HG02763 (cell line): Measurements from ENCODE around the gene OR2T8.

Experiments
- ATAC-seq: cut with Tn5 transposase; IDR thresholded peaks from one replicate; pipeline ENCODE4 v1.9.1; 2021; ENCODE audit warnings: mild to moderate bottlenecking, moderate library complexity; ENCODE audit not compliant: unreplicated experiment

The OR2T8 gene

DNA sequence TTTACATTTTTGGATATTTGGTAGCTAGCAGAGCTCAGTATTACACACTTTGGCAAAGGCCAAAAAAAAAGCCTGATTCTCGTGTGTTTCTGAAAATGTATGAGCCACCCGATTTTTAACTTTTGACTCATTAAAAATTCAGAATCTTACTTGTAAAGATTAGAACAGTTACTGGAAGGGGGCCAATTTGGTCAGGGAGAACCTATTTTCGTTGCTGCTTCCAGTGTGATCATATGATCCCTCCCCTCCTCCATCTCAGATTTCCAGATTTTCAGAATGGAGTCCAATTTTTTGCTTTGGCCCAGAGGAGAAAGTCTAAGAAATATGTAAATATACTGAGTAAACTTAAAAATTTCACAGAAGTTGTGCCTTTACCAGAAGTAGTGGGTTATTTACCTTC, 41.7 kb downstream of the OR2T8 start:
- no peak for ATAC-seq

DNA sequence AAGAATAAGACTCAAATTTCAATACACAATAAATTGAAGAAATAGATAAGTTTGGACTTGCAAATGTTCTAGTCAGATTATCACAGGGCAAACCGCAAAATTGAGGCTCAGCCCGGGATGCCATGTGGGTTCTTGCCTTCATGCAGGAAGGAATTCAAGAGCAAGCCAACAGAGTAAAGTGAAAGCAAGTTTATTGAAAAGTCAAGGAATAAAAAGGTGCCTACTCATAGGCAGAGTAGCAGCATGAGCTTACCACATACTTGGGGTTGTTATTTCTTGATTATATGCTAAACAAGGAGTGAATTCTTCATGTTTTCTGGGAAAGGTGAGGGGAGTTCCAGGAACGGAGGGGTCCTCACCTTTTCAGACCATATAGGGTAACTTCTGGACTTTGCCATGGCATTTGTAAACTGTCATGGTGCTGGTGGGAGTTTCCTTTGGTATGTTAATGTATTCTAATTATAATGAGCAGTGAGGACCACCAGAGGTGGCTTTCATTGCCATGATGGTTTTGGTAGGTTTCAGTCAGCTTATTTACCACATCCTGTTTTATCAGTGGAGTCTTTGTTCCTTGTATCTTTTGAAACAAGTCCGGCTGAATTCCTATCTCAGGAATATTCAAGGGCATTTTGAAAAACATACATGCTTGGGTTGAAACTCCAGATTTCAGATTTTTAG, 43.0 kb downstream of the OR2T8 start:
- ATAC-seq, result no peak

DNA sequence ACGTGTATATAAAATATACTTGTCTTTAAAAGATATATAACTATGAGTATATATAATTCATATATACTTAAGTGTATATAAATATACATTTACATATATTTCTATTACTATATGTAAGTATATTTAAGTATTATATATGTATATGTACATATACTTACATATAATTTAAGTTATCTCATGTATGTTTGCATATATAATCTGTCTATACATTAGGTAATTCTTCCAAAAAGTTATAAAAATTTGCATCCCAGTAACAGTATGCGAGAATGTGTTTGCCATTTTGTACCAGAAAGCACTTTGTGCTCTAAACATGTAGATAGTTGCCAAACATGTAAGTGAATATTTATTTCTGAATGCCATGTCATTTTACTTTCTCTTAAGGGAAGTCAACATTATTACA, 44.9 kb downstream of the OR2T8 start, which contains the start of gene OR2AK2:
OR2AK2 (plus strand) TSS at position 301 of the 400 bp plus-strand sequence. CDS start 144 bp downstream, outside the sequence.
- ATAC-seq, result no peak

DNA sequence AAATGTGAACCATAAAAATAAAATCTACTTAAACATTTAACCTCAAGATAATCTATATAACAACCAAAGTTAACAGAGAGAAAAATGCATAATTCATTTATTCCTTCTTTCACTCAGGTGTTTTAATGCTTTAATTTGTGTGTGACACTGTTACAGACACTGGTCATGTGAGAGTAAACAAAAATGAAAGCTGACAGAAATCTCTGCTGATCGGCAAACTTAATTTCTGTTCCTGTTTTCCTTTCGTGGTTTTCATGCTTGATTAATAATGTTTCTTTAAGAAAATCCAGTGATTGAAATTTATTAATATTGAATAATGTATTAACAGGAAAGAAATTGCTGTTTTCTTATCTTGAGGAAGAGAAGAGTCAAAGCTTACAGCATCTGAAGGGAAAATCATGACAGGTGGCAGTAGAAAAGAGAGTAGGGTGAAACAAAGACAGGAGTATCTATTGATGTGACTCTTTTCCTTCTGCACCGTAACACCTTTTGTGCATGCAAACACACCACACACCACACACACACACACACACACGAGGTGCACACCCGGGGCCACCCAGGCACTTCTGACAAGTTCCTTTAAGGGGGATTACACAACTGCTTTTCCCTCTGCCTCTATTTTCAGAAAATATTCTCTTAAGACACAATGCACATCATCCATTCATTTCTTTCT, 46.6 kb downstream of the OR2T8 start:
- ATAC-seq, result peak; percentile 73
